GM12878 (cell line): ENCODE measurements around the gene CNST. TPM values are rescaled to one million over a fixed set of nuclear protein-coding genes. Genes with fewer than 3 reads are reported as not detected.

Experiments
- ATAC-seq: fragments of 200-7000 bp; cut with Tn5 transposase; 3 replicates; pipeline ENCODE4 v1.9.1; 2020; ENCODE audit warnings: mild to moderate bottlenecking, moderate library complexity
- BruUV-seq: library from RNA; stranded (reverse); fragments of 400-500 nt; replicated peaks from 2 replicates; lab custom pipeline; 2021; lab: Mats Ljungman, UMichigan
- CTCF ChIA-PET: fragments of 300-600 bp; sonication (Branson Sonifier 250); formaldehyde crosslinking; extraction: SDS; loops from one replicate; lab custom pipeline; 2021; ENCODE audit warnings: inconsistent platforms; lab: Yijun Ruan, JAX
- POLR2A ChIA-PET: fragments of 350-600 bp; formaldehyde crosslinking; extraction: SDS; loops from one replicate; lab custom pipeline; 2021; ENCODE audit warnings: inconsistent platforms; lab: Charles Lee
- RAD21 ChIA-PET: fragments of 300-600 bp; sonication (Branson Sonifier 250); formaldehyde crosslinking; loops from one replicate; lab custom pipeline; 2023; ENCODE audit warnings: antibody characterized with exemption; ENCODE audit not compliant: unreplicated experiment; lab: Charles Lee
- SMC1A ChIA-PET: fragments of 300-600 bp; sonication (Branson Sonifier 250); formaldehyde crosslinking; loops from one replicate; lab custom pipeline; 2023; ENCODE audit not compliant: unreplicated experiment, uncharacterized antibody; lab: Charles Lee
- DNase-seq: peaks from one replicate; pipeline ENCODE4 v3.0.0-alpha.2; 2011; ENCODE audit warnings: low read depth, low spot score
- FAIRE-seq: peaks from 3 replicates; lab custom pipeline; 2011; peaks lifted over from hg19 to GRCh38; lab: Jason Lieb, UNC
- H2AFZ ChIP-seq: 2 replicates; pipeline ENCODE4 v1.6.0; 2011; ENCODE audit warnings: low read depth, low read length, control low read depth; ENCODE audit not compliant: control insufficient read depth
- H3K27ac ChIP-seq: 2 replicates; pipeline ENCODE4 v1.5.1; 2011; ENCODE audit warnings: control low read depth; ENCODE audit not compliant: control insufficient read depth, insufficient read depth
- H3K27me3 ChIP-seq, 2 experiments: replicated peaks in 1 of 2; 2 replicates each; pipeline versions ENCODE4 v1.6.0 to v1.6.1; 2011; ENCODE audit warnings: low read length in 1 of 2; ENCODE audit not compliant: control insufficient read depth in 2 of 2, insufficient read depth in 2 of 2
- H3K36me3 ChIP-seq, 2 experiments: 2 replicates each; pipeline ENCODE4 v1.5.1; 2011; ENCODE audit warnings: low read length in 1 of 2; ENCODE audit not compliant: control insufficient read depth in 2 of 2, insufficient read depth in 2 of 2
- H3K4me1 ChIP-seq: 2 replicates; pipeline ENCODE4 v1.6.1; 2011; ENCODE audit warnings: mild to moderate bottlenecking, low read length, moderate library complexity, mixed read lengths; ENCODE audit not compliant: control insufficient read depth, insufficient read depth
- H3K4me2 ChIP-seq: 2 replicates; pipeline ENCODE4 v1.6.0; 2011; ENCODE audit warnings: control low read depth; ENCODE audit not compliant: control insufficient read depth, insufficient read depth
- H3K4me3 ChIP-seq: fragments of 200-600 bp; sonication (generic); 2 replicates; pipeline ENCODE4 v1.5.1; 2016
- H3K79me2 ChIP-seq: 2 replicates; pipeline ENCODE4 v1.6.0; 2011; ENCODE audit warnings: low read length; ENCODE audit not compliant: control insufficient read depth, insufficient read depth
- H3K9ac ChIP-seq: 2 replicates; pipeline ENCODE4 v1.8.0; 2011; ENCODE audit warnings: low read length, control low read depth, mixed read lengths; ENCODE audit not compliant: control insufficient read depth, insufficient read depth
- H3K9me3 ChIP-seq: replicated peaks from 3 replicates; pipeline ENCODE4 v1.5.1; 2011; ENCODE audit warnings: mild to moderate bottlenecking, low read length; ENCODE audit not compliant: control insufficient read depth, insufficient read depth
- H4K20me1 ChIP-seq: 2 replicates; pipeline ENCODE4 v1.6.0; 2011; ENCODE audit not compliant: control insufficient read depth, insufficient read depth
- EP300 ChIP-seq, 2 experiments: fragments of 150-350 bp in 1 of 2; IDR thresholded peaks; 2 replicates each; pipeline ENCODE4 v1.6.1; 2011 to 2012; ENCODE audit warnings: low read depth in 2 of 2, low read length in 2 of 2, borderline replicate concordance in 1 of 2, improper control_type of control experiment in 1 of 2, inconsistent platforms in 1 of 2; ENCODE audit not compliant: control insufficient read depth in 1 of 2
- HDAC2 ChIP-seq: fragments of 200-600 bp; sonication (generic); IDR thresholded peaks from 2 replicates; pipeline ENCODE4 v1.6.1; 2017
- NR2C1 ChIP-seq: fragments of 450-650 bp; IDR thresholded peaks from 2 replicates; pipeline ENCODE4 v1.6.1; 2017; ENCODE audit warnings: antibody characterized with exemption, mild to moderate bottlenecking, moderate library complexity
- RAD51 ChIP-seq: fragments of 450-650 bp; IDR thresholded peaks from 2 replicates; pipeline ENCODE4 v1.6.1; 2016; ENCODE audit warnings: moderate library complexity, mild to moderate bottlenecking, inconsistent platforms
- SUZ12 ChIP-seq: fragments of 200-600 bp; sonication (generic); IDR thresholded peaks from one replicate; pipeline ENCODE4 v1.6.1; 2018; ENCODE audit warnings: antibody characterized with exemption, mild to moderate bottlenecking; ENCODE audit not compliant: unreplicated experiment
- TARDBP ChIP-seq: IDR thresholded peaks from 2 replicates; pipeline ENCODE4 v1.6.1; 2016; ENCODE audit warnings: borderline replicate concordance
- WGBS: methylation state at CpG from one replicate; pipeline ENCODE4 v1.1.6; 2016; ENCODE audit warnings: low lambda C conversion rate; ENCODE audit not compliant: insufficient replicate concordance, insufficient coverage; ENCODE audit errors: missing lambda C conversion rate; 5-methylcytosine and 5-hydroxymethylcytosine counted together
- in situ Hi-C: fragments of 300-500 bp; cut with MboI; formaldehyde crosslinking; loops from 9 replicates; pipeline ENCODE4 v1.14.3; 2018; ENCODE audit warnings: mixed read lengths
- intact Hi-C: fragments of 100-400 bp; cut with micrococcal nuclease; formaldehyde crosslinking; loops from one replicate; pipeline ENCODE4 v1.14.2; 2022; ENCODE audit not compliant: unreplicated experiment
- polyA plus RNA-seq, 11 experiments: library from polyadenylated mRNA; depleted of rRNA in 4 of 11; unstranded in 6 of 11; stranded (reverse) in 5 of 11; fragments of >200 nt; fragmentation: Nextera tagmentation in 4 of 11; fragmentation: Illumina TruSeq in 1 of 11; extraction: Ambion mirVana in 4 of 11; extraction: Trizol in 1 of 11; gene quantifications; 1 replicate in 1 of 11; 2 replicates in 10 of 11; pipeline versions ENCODE4 v1.2.1 to v1.2.3, GENCODE V29; 2011 to 2016; ENCODE audit warnings: inconsistent platforms in 2 of 11, missing spikeins in 2 of 11, low read depth in 1 of 11
- total RNA-seq, 4 experiments: library from RNA; depleted of rRNA in 3 of 4; stranded (reverse); fragments of >200 nt in 3 of 4; fragmentation: Illumina TruSeq in 1 of 4; extraction: Trizol in 1 of 4; gene quantifications; 2 replicates each; pipeline versions ENCODE4 v1.2.1 to v1.2.3, GENCODE V29; 2013 to 2021
- TF ChIP-seq, protein P1 (sequence below): fragments of 450-650 bp; IDR thresholded peaks from 2 replicates; pipeline ENCODE4 v1.6.1; 2017; ENCODE audit warnings: mild to moderate bottlenecking, moderate library complexity
- TF ChIP-seq, protein P2 (sequence below): fragments of 450-650 bp; IDR thresholded peaks from 2 replicates; pipeline ENCODE4 v1.6.1; 2014; ENCODE audit warnings: mild to moderate bottlenecking
- TF ChIP-seq, protein P3 (sequence below): IDR thresholded peaks from 2 replicates; pipeline ENCODE4 v1.6.1; 2011; ENCODE audit warnings: borderline replicate concordance, low read depth, mild to moderate bottlenecking, moderate library complexity, low read length; ENCODE audit not compliant: insufficient read depth, poor library complexity, severe bottlenecking

CNST gene
- total and polyA plus RNA-seq, 10 of the 15 experiments (the other 5 are each of a cell fraction or from before 2014, with no cell fraction given), result 4.8 to 16.2 (median 12.3) TPM

DNA sequence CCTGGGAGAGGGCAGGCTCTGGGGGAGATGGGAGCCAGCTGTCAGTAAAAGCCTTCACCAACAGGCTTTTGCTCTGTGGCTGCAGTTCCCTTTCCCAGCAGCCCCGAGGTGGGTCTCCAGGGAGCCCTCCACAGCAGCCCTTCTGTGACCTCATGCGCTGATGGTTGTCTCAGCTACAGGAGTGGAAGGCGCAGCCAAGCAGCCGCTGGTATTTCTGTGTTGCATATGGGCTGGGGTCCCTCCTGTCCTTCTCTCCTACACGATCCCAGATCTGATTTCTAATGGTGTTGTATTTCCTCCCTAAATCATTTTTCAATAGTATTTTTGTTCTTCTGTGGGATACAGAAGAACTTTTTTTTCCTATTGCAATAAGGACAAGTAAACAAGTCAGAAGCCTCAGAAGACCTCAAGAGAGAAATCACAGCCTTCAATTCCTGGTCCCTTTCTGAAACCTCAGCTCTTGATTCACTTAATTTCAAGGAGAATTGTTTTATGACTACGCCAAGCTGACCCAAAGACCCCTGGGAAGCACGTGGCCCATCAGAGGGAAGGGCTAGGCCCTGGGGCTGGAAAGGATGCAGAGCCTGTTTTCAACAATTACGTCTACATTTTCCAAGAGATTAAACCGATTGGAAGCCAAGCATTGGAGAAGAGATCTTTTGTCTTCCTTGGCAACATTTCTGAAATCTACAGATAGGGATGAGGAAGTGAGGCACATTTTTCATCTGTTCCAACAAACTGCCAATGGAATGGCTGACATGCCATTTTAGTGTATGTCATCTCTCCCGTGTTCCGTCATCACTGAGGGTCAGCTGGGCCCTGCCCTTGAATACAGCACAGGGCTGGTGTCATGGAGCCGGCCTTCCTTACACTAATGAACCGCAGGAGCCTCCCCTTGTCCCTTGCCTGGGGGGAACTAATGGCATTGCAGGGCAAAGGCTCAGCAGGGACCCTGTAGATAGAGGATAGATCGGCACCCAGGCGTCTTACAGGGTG, 115.9 kb downstream of the CNST start:
- ATAC-seq, result no peak; the same call in 2 of the 3 replicates
- CTCF ChIA-PET, result interaction anchor here (1.2 kb wide), 1 partner anchor 185 kb away, joined by 5 read pairs; no protein-coding TSS in a partner anchor
- no peaks in the 10 kb centered on the region for H3K36me3 ChIP-seq
- intact Hi-C loops, result no loop called here
- no peaks in the 10 kb centered on the region; the same call in 2 of the 3 replicates for H3K9me3 ChIP-seq
- no peak overlapping the region for H3K27ac ChIP-seq
- H3K4me2 ChIP-seq, result no peak overlapping the region
- no TSS peak for BruUV-seq
- TF ChIP-seq NR2C1 (no peak), SUZ12 (no peak), EP300 (IDR thresholded peaks at IDR 0.05; ENCODE audit: borderline replicate concordance in 1 of 2, control insufficient read depth in 1 of 2, low read depth in 2 of 2, low read length in 2 of 2) (no peak), RAD51 (no peak), HDAC2 (no peak), TARDBP (no peak)
- TF ChIP-seq, protein P1, sequence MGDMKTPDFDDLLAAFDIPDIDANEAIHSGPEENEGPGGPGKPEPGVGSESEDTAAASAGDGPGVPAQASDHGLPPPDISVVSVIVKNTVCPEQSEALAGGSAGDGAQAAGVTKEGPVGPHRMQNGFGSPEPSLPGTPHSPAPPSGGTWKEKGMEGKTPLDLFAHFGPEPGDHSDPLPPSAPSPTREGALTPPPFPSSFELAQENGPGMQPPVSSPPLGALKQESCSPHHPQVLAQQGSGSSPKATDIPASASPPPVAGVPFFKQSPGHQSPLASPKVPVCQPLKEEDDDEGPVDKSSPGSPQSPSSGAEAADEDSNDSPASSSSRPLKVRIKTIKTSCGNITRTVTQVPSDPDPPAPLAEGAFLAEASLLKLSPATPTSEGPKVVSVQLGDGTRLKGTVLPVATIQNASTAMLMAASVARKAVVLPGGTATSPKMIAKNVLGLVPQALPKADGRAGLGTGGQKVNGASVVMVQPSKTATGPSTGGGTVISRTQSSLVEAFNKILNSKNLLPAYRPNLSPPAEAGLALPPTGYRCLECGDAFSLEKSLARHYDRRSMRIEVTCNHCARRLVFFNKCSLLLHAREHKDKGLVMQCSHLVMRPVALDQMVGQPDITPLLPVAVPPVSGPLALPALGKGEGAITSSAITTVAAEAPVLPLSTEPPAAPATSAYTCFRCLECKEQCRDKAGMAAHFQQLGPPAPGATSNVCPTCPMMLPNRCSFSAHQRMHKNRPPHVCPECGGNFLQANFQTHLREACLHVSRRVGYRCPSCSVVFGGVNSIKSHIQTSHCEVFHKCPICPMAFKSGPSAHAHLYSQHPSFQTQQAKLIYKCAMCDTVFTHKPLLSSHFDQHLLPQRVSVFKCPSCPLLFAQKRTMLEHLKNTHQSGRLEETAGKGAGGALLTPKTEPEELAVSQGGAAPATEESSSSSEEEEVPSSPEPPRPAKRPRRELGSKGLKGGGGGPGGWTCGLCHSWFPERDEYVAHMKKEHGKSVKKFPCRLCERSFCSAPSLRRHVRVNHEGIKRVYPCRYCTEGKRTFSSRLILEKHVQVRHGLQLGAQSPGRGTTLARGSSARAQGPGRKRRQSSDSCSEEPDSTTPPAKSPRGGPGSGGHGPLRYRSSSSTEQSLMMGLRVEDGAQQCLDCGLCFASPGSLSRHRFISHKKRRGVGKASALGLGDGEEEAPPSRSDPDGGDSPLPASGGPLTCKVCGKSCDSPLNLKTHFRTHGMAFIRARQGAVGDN, result no peak
- TF ChIP-seq, protein P2, sequence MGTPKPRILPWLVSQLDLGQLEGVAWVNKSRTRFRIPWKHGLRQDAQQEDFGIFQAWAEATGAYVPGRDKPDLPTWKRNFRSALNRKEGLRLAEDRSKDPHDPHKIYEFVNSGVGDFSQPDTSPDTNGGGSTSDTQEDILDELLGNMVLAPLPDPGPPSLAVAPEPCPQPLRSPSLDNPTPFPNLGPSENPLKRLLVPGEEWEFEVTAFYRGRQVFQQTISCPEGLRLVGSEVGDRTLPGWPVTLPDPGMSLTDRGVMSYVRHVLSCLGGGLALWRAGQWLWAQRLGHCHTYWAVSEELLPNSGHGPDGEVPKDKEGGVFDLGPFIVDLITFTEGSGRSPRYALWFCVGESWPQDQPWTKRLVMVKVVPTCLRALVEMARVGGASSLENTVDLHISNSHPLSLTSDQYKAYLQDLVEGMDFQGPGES, result no peak
- TF ChIP-seq, protein P3, sequence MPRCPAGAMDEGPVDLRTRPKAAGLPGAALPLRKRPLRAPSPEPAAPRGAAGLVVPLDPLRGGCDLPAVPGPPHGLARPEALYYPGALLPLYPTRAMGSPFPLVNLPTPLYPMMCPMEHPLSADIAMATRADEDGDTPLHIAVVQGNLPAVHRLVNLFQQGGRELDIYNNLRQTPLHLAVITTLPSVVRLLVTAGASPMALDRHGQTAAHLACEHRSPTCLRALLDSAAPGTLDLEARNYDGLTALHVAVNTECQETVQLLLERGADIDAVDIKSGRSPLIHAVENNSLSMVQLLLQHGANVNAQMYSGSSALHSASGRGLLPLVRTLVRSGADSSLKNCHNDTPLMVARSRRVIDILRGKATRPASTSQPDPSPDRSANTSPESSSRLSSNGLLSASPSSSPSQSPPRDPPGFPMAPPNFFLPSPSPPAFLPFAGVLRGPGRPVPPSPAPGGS, result no peak
- TF ChIP-seq, all 136 proteins: peak for 0
- no peak for FAIRE-seq
- 73% methylated on average over 15 of the region's 15 CpGs for WGBS
- Histone ChIP-seq H3K4me1 (no peaks in the 10 kb centered on the region), H3K4me3 (no peak overlapping the region), H2AFZ (no peak overlapping the region), H3K9ac (no peak overlapping the region), H3K79me2 (no peaks in the 10 kb centered on the region), H4K20me1 (no peaks in the 10 kb centered on the region), H3K27me3 (no peaks in the 10 kb centered on the region)
- ChIA-PET POLR2A (no interaction called here), SMC1A (interaction anchor here (0.6 to 1.4 kb wide), 2 partner anchors 13 to 22 kb away, joined by 3 read pairs; no protein-coding TSS in a partner anchor), RAD21 (no interaction called here)
- in situ Hi-C loops, result no loop called here
- no peak for DNase-seq
